ENCODE results near the gene EPHA3. TPM values are rescaled to one million over a fixed set of nuclear protein-coding genes. Genes with fewer than 3 reads are reported as not detected.

EPHA3 gene
- total RNA-seq, 1 donor from 2014 or later, result 0.17 TPM

DNA sequence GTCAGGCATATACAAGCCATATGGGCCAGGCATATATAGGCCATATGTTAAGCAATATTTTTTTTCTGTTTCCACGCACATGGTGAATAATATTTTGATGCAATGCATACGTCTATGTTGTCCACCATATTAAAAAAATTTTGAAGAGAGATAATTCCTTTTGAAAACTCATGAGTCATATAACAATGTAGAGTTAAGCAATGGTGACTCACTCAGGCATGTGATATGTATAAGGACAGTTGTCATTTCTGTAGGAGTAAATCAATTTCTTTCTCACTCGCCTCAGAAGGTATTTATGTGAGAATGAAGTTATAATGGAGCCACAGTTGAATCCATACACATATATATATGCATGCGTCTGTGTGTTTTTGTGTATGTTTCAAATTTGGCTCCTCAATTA, 272.6 kb downstream of the EPHA3 start:
- Mint-ChIP-seq H3K27me3 (no peaks in the 10 kb centered on the region), H3K4me1 (ENCODE audit: low read depth) (no peaks in the 10 kb centered on the region), H3K27ac (no peak overlapping the region), H3K4me3 (ENCODE audit: low read depth) (no peak overlapping the region), H3K36me3 (ENCODE audit: insufficient read depth) (no peaks in the 10 kb centered on the region), H3K9me3 (ENCODE audit: low read depth) (no peaks in the 10 kb centered on the region)
- DNase-seq (ENCODE audit: low spot score, unreplicated experiment), result no peak
- TF ChIP-seq, protein P1, sequence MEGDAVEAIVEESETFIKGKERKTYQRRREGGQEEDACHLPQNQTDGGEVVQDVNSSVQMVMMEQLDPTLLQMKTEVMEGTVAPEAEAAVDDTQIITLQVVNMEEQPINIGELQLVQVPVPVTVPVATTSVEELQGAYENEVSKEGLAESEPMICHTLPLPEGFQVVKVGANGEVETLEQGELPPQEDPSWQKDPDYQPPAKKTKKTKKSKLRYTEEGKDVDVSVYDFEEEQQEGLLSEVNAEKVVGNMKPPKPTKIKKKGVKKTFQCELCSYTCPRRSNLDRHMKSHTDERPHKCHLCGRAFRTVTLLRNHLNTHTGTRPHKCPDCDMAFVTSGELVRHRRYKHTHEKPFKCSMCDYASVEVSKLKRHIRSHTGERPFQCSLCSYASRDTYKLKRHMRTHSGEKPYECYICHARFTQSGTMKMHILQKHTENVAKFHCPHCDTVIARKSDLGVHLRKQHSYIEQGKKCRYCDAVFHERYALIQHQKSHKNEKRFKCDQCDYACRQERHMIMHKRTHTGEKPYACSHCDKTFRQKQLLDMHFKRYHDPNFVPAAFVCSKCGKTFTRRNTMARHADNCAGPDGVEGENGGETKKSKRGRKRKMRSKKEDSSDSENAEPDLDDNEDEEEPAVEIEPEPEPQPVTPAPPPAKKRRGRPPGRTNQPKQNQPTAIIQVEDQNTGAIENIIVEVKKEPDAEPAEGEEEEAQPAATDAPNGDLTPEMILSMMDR (IDR thresholded peaks at IDR 0.05; ENCODE audit: unreplicated experiment), result no peak

GRCh38 chr3:89392991-89393390, 285.6 kb downstream of the EPHA3 start:
- Mint-ChIP-seq H3K4me1 (ENCODE audit: low read depth) (no peaks in the 10 kb centered on the region), H3K4me3 (ENCODE audit: low read depth) (no peak overlapping the region), H3K27ac (no peak overlapping the region), H3K9me3 (ENCODE audit: low read depth) (no peaks in the 10 kb centered on the region), H3K36me3 (ENCODE audit: insufficient read depth) (no peaks in the 10 kb centered on the region), H3K27me3 (no peaks in the 10 kb centered on the region)
- DNase-seq (ENCODE audit: low spot score, unreplicated experiment), result no peak
- TF ChIP-seq, protein P1 (IDR thresholded peaks at IDR 0.05; ENCODE audit: unreplicated experiment), result no peak

- DNase-seq (ENCODE audit: low spot score, unreplicated experiment), result no peak
- no peaks in the 10 kb centered on the region for H3K36me3 Mint-ChIP-seq (ENCODE audit: insufficient read depth)
- no peaks in the 10 kb centered on the region for H3K4me1 Mint-ChIP-seq (ENCODE audit: low read depth)
- no peaks in the 10 kb centered on the region for H3K9me3 Mint-ChIP-seq (ENCODE audit: low read depth)
- no peak overlapping the region for H3K4me3 Mint-ChIP-seq (ENCODE audit: low read depth)
- H3K27me3 Mint-ChIP-seq, result no peaks in the 10 kb centered on the region
- H3K27ac Mint-ChIP-seq, result no peak overlapping the region
- TF ChIP-seq, protein P1 (IDR thresholded peaks at IDR 0.05; ENCODE audit: unreplicated experiment), result no peak
These were observed 288.0 kb downstream of the EPHA3 start for GRCh38 chr3:89395456-89395855.

GRCh38 chr3:89395996-89396395, 288.6 kb downstream of the EPHA3 start:
- Mint-ChIP-seq H3K36me3 (ENCODE audit: insufficient read depth) (no peaks in the 10 kb centered on the region), H3K9me3 (ENCODE audit: low read depth) (no peaks in the 10 kb centered on the region), H3K27ac (no peak overlapping the region), H3K27me3 (no peaks in the 10 kb centered on the region), H3K4me3 (ENCODE audit: low read depth) (no peak overlapping the region), H3K4me1 (ENCODE audit: low read depth) (no peaks in the 10 kb centered on the region)
- no peak for DNase-seq (ENCODE audit: low spot score, unreplicated experiment)
- TF ChIP-seq, protein P1 (IDR thresholded peaks at IDR 0.05; ENCODE audit: unreplicated experiment), result no peak

- no peak for DNase-seq (ENCODE audit: low spot score, unreplicated experiment)
- Mint-ChIP-seq H3K9me3 (ENCODE audit: low read depth) (no peaks in the 10 kb centered on the region), H3K27ac (no peak overlapping the region), H3K36me3 (ENCODE audit: insufficient read depth) (no peaks in the 10 kb centered on the region), H3K4me3 (ENCODE audit: low read depth) (no peak overlapping the region), H3K4me1 (ENCODE audit: low read depth) (no peaks in the 10 kb centered on the region), H3K27me3 (no peaks in the 10 kb centered on the region)
- TF ChIP-seq, protein P1 (IDR thresholded peaks at IDR 0.05; ENCODE audit: unreplicated experiment), result no peak
These were observed 294.6 kb downstream of the EPHA3 start for GRCh38 chr3:89402051-89402450.

Data from progenitor cell of endocrine pancreas (in vitro differentiated cells).